ENCODE measurements around the gene MYO6.

The MYO6 gene

GRCh38 chr6:75827163-75827562 lies 78.1 kb downstream of the MYO6 start:
- DNase-seq (ENCODE audit: low read depth), result no peak

GRCh38 chr6:75830959-75831885 lies 82.2 kb downstream of the MYO6 start:
- peak; percentile 72 for DNase-seq (ENCODE audit: low read depth)

GRCh38 chr6:75834447-75834846 lies 85.4 kb downstream of the MYO6 start:
- DNase-seq (ENCODE audit: low read depth), result no peak

- no peak for DNase-seq (ENCODE audit: low read depth)
Observed at GRCh38 chr6:75842191-75842590, 93.2 kb downstream of the MYO6 start.

- DNase-seq (ENCODE audit: low read depth), result no peak
Observed at GRCh38 chr6:75842732-75843131, 93.7 kb downstream of the MYO6 start.

- no peak for DNase-seq (ENCODE audit: low read depth)
Observed at GRCh38 chr6:75843396-75843795, 94.4 kb downstream of the MYO6 start.

- DNase-seq (ENCODE audit: low read depth), result no peak
Observed at GRCh38 chr6:75848274-75848673, 99.2 kb downstream of the MYO6 start.

- DNase-seq (ENCODE audit: low read depth), result no peak
Observed at GRCh38 chr6:75849329-75850025, 100.4 kb downstream of the MYO6 start.

- DNase-seq (ENCODE audit: low read depth), result peak; percentile 72
Observed at GRCh38 chr6:75850026-75850833, 101.2 kb downstream of the MYO6 start.

GRCh38 chr6:75852721-75853120 lies 103.7 kb downstream of the MYO6 start:
- peak; percentile 44 for DNase-seq (ENCODE audit: low read depth)

GRCh38 chr6:75853806-75854205 lies 104.8 kb downstream of the MYO6 start:
- DNase-seq (ENCODE audit: low read depth), result no peak

- DNase-seq (ENCODE audit: low read depth), result peak; percentile 81
Observed at GRCh38 chr6:75855052-75855451, 106.0 kb downstream of the MYO6 start.

- no peak for DNase-seq (ENCODE audit: low read depth)
Observed at GRCh38 chr6:75856902-75857301, 107.9 kb downstream of the MYO6 start.

GRCh38 chr6:75863001-75863400 lies 114.0 kb downstream of the MYO6 start:
- DNase-seq (ENCODE audit: low read depth), result no peak

- DNase-seq (ENCODE audit: low read depth), result no peak
Observed at GRCh38 chr6:75863784-75864183, 114.7 kb downstream of the MYO6 start.

- no peak for DNase-seq (ENCODE audit: low read depth)
Observed at GRCh38 chr6:75864446-75864845, 115.4 kb downstream of the MYO6 start.

GRCh38 chr6:75870389-75870788 lies 121.3 kb downstream of the MYO6 start:
- no peak for DNase-seq (ENCODE audit: low read depth)

GRCh38 chr6:75874224-75874623 lies 125.2 kb downstream of the MYO6 start:
- no peak for DNase-seq (ENCODE audit: low read depth)

GRCh38 chr6:75876152-75876551 lies 127.1 kb downstream of the MYO6 start:
- DNase-seq (ENCODE audit: low read depth), result no peak

- no peak for DNase-seq (ENCODE audit: low read depth)
Observed at GRCh38 chr6:75880305-75880704, 131.3 kb downstream of the MYO6 start.

GRCh38 chr6:75882734-75883133 lies 133.7 kb downstream of the MYO6 start:
- DNase-seq (ENCODE audit: low read depth), result peak; percentile 77

- no peak for DNase-seq (ENCODE audit: low read depth)
Observed at GRCh38 chr6:75884822-75885221, 135.8 kb downstream of the MYO6 start.
